ENCODE data around the gene HPD.

The HPD gene

GRCh38 chr12:121809712-121810116 is 48.9 kb downstream of the HPD start:
- DNase-seq: no peak

- no peak for DNase-seq
These were observed 50.0 kb downstream of the HPD start for GRCh38 chr12:121808623-121809022.

- DNase-seq: no peak
These were observed 50.9 kb downstream of the HPD start for GRCh38 chr12:121807642-121808347.

- no peak for DNase-seq
These were observed 51.9 kb downstream of the HPD start for GRCh38 chr12:121806546-121807423.

GRCh38 chr12:121806009-121806545 is 52.6 kb downstream of the HPD start:
- no peak for DNase-seq

- DNase-seq: peak in 1 of 2 experiments; percentile 15
These were observed 53.3 kb downstream of the HPD start for GRCh38 chr12:121805171-121806008.

- peak in 1 of 2 experiments; percentile 17 for DNase-seq
These were observed 54.1 kb downstream of the HPD start for GRCh38 chr12:121804417-121805111.

GRCh38 chr12:121803861-121804416 is 54.7 kb downstream of the HPD start, which contains the start of gene SETD1B:
TSS of gene SETD1B (plus strand) at chr12:121804009. CDS start at chr12:121804738, 729 bp downstream.
- peak; percentile 31 to 39 for DNase-seq

GRCh38 chr12:121802843-121803698 is 55.6 kb downstream of the HPD start:
- peak; percentile 90 to 96 for DNase-seq

- DNase-seq: no peak
These were observed 56.2 kb downstream of the HPD start for GRCh38 chr12:121802485-121802842.

GRCh38 chr12:121801595-121802484 is 56.8 kb downstream of the HPD start:
- DNase-seq: peak in 1 of 2 experiments; percentile 37

- DNase-seq: peak in 1 of 2 experiments; percentile 33
These were observed 57.7 kb downstream of the HPD start for GRCh38 chr12:121800694-121801594.

- peak; percentile 35 to 52 for DNase-seq
These were observed 58.6 kb downstream of the HPD start for GRCh38 chr12:121799842-121800693.

GRCh38 chr12:121799156-121799841 is 59.4 kb downstream of the HPD start:
- peak; percentile 60 to 79 for DNase-seq

GRCh38 chr12:121798787-121799155 is 59.9 kb downstream of the HPD start:
- peak in 1 of 2 experiments; percentile 47 for DNase-seq

- peak; percentile 73 to 81 for DNase-seq
These were observed 60.5 kb downstream of the HPD start for GRCh38 chr12:121797937-121798786.

All from NCI-H524 (cell line).